Measurements from ENCODE around the gene PTGR3. TPM values are rescaled to one million over a fixed set of nuclear protein-coding genes. Genes with fewer than 3 reads are reported as not detected.

The PTGR3 gene
- total and polyA plus RNA-seq, 2 donors (not counting 1 experiment from before 2014, with no cell fraction given) = 27.5 to 30.2 TPM

- H3K9me3 Mint-ChIP-seq (ENCODE audit: insufficient read depth) = no peaks in the 10 kb centered on the region
- no peak overlapping the region for H3K4me2 ChIP-seq (replicated peaks; ENCODE audit: low read depth, low read length, poor library complexity, severe bottlenecking)
- H3K9ac ChIP-seq (ENCODE audit: low read length) = no peak overlapping the region
- H3K36me3 ChIP-seq (replicated peaks in 1 of 2; ENCODE audit: control extremely low read depth in 1 of 2, control insufficient read depth in 1 of 2, extremely low read depth in 1 of 2, insufficient read depth in 2 of 2, low read length in 1 of 2) = no peaks in the 10 kb centered on the region
- H3K4me3 ChIP-seq (ENCODE audit: control extremely low read depth in 1 of 5, extremely low read depth in 1 of 5, insufficient read depth in 1 of 5, low read depth in 2 of 5, low read length in 4 of 5) = no peak overlapping the region
- ATAC-seq (ENCODE audit: low read depth) (no peak), DNase-seq (no peak)
- no peaks in the 10 kb centered on the region for H3K27me3 ChIP-seq (replicated peaks in 1 of 4; ENCODE audit: control extremely low read depth in 1 of 4, control insufficient read depth in 3 of 4, insufficient read depth in 4 of 4, low read length in 3 of 4)
- H3K4me1 ChIP-seq (ENCODE audit: control insufficient read depth in 2 of 2, insufficient read depth in 2 of 2, low read length in 2 of 2) = peaks cover 3 to 7% of the 10 kb centered on the region in 2 donors
- no peak overlapping the region for H3K4me3 Mint-ChIP-seq
- no peaks in the 10 kb centered on the region for H3K27me3 Mint-ChIP-seq
- no peak overlapping the region for H2AFZ ChIP-seq (ENCODE audit: insufficient read depth, low read depth, low read length, poor library complexity, severe bottlenecking)
- TF ChIP-seq EZH2 (IDR thresholded peaks at IDR 0.05; ENCODE audit: borderline replicate concordance, insufficient read depth, low read depth, low read length, poor library complexity, severe bottlenecking) (no peak), CTCF (IDR thresholded peaks at IDR 0.05) (no peak)
- ChIA-PET POLR2A (no interaction called here), CTCF (no interaction called here)
- H3K4me1 Mint-ChIP-seq = peaks cover 6% of the 10 kb centered on the region
- peaks cover 23% of the 10 kb centered on the region for H3K79me2 ChIP-seq (ENCODE audit: control insufficient read depth, insufficient read depth, low read length)
- no peak overlapping the region for H3K27ac ChIP-seq (ENCODE audit: low read length in 2 of 2)
- intact Hi-C loops (cut with micrococcal nuclease) = no loop called here
- no peaks in the 10 kb centered on the region for H3K9me3 ChIP-seq (ENCODE audit: control extremely low read depth in 1 of 3, control insufficient read depth in 2 of 3, insufficient read depth in 1 of 3, low read length in 2 of 3)
- no peak overlapping the region for H3K27ac Mint-ChIP-seq
- H4K20me1 ChIP-seq (ENCODE audit: control insufficient read depth, insufficient read depth, low read length, poor library complexity, severe bottlenecking) = peaks cover 12% of the 10 kb centered on the region
Measured at GRCh38 chr18:75256376-75256775, 47.4 kb upstream of the PTGR3 start.

DNA sequence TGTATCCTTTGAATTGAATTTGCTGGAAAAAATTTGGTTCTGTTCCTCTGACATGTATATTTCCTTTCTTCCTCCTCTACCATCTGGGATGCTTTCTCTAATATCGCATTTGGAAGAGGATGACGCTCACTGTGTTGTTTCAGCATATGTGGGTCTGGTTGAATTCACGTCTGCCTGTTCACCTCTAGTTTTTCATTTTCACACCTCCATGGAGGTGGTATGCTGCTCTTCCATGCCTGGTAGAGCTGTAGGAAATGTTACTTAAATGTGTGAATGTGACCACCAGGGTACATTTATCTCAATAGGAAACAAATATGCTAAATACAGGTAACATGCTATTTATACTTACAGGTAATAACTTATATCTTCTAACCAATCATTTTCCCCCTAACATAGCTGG, 46.2 kb upstream of the PTGR3 start:
- H3K9ac ChIP-seq (ENCODE audit: low read length) = no peak overlapping the region
- DNase-seq = no peak

More for the DNA sequence above, 46.2 kb upstream of the PTGR3 start:
- peaks cover 4% of the 10 kb centered on the region for H4K20me1 ChIP-seq (ENCODE audit: control insufficient read depth, insufficient read depth, low read length, poor library complexity, severe bottlenecking)
- no peak overlapping the region for H2AFZ ChIP-seq (ENCODE audit: insufficient read depth, low read depth, low read length, poor library complexity, severe bottlenecking)
- Mint-ChIP-seq H3K27me3 (no peaks in the 10 kb centered on the region), H3K9me3 (ENCODE audit: insufficient read depth) (no peaks in the 10 kb centered on the region), H3K4me1 (peaks cover under 1% of the 10 kb centered on the region), H3K4me3 (no peak overlapping the region), H3K27ac (no peak overlapping the region)
- POLR2A ChIA-PET = no interaction called here
- H3K27me3 ChIP-seq (replicated peaks in 1 of 4; ENCODE audit: control extremely low read depth in 1 of 4, control insufficient read depth in 3 of 4, insufficient read depth in 4 of 4, low read length in 3 of 4) = no peaks in the 10 kb centered on the region
- no CpG with 5 or more reads among the region's 3 CpGs for WGBS (ENCODE audit: insufficient coverage)
- no peaks in the 10 kb centered on the region for H3K4me1 ChIP-seq (ENCODE audit: control insufficient read depth in 2 of 2, insufficient read depth in 2 of 2, low read length in 2 of 2)
- no peak overlapping the region for H3K27ac ChIP-seq (ENCODE audit: low read length in 2 of 2)
- TF ChIP-seq EZH2 (IDR thresholded peaks at IDR 0.05; ENCODE audit: borderline replicate concordance, insufficient read depth, low read depth, low read length, poor library complexity, severe bottlenecking) (no peak), CTCF (IDR thresholded peaks at IDR 0.05) (no peak)
- CTCF ChIA-PET = no interaction called here
- no peak overlapping the region for H3K4me2 ChIP-seq (replicated peaks; ENCODE audit: low read depth, low read length, poor library complexity, severe bottlenecking)
- H3K36me3 ChIP-seq (replicated peaks in 1 of 2; ENCODE audit: control extremely low read depth in 1 of 2, control insufficient read depth in 1 of 2, extremely low read depth in 1 of 2, insufficient read depth in 2 of 2, low read length in 1 of 2) = no peaks in the 10 kb centered on the region
- no peak overlapping the region for H3K4me3 ChIP-seq (ENCODE audit: control extremely low read depth in 1 of 5, extremely low read depth in 1 of 5, insufficient read depth in 1 of 5, low read depth in 2 of 5, low read length in 4 of 5)
- H3K9me3 ChIP-seq (ENCODE audit: control extremely low read depth in 1 of 3, control insufficient read depth in 2 of 3, insufficient read depth in 1 of 3, low read length in 2 of 3) = peaks cover 0 to 7% (median 0%) of the 10 kb centered on the region in 3 donors
- ATAC-seq (ENCODE audit: low read depth) = no peak
- H3K79me2 ChIP-seq (ENCODE audit: control insufficient read depth, insufficient read depth, low read length) = peaks cover 18% of the 10 kb centered on the region
- intact Hi-C loops (cut with micrococcal nuclease) = no loop called here
